ENCODE data around the gene HMGN3.

- TF ChIP-seq CTCF (conservative IDR thresholded peaks at IDR 0.05) (no peak), ZFX (IDR thresholded peaks at IDR 0.05) (no peak)
Observed at GRCh38 chr6:79202556-79202955, 31.9 kb downstream of the HMGN3 start.

Data from C4-2B (cell line).